HepG2 (cell line): ENCODE measurements around the gene ADGRV1. TPM values are rescaled to one million over a fixed set of nuclear protein-coding genes. Genes with fewer than 3 reads are reported as not detected.
A peak's percentile ranks its signal among the peaks of the same experiment; 100 is the strongest.

Source experiments
- ARNT2 ChIP-seq: sonication (generic); formaldehyde crosslinking; IDR thresholded peaks from 2 replicates; pipeline ENCODE4 v1.8.0; 2022; ENCODE audit warnings: mild to moderate bottlenecking, low read depth, missing genetic modification reagents, moderate library complexity
- GATAD1 ChIP-seq: IDR thresholded peaks from 2 replicates; pipeline ENCODE4 v1.6.1; 2016; ENCODE audit warnings: missing genetic modification reagents, missing compliant biosample characterization
- GATAD2A ChIP-seq: IDR thresholded peaks from 2 replicates; pipeline ENCODE4 v1.6.1; 2016
- KDM6A ChIP-seq: IDR thresholded peaks from 2 replicates; pipeline ENCODE4 v1.6.1; 2016; ENCODE audit warnings: low read depth
- PCBP1 ChIP-seq: fragments of 200-400 bp; formaldehyde crosslinking; IDR thresholded peaks from 2 replicates; pipeline ENCODE4 v1.6.1; 2017; ENCODE audit warnings: mild to moderate bottlenecking, low read depth, low read length, borderline replicate concordance
- PHF5A ChIP-seq: IDR thresholded peaks from one replicate; pipeline ENCODE4 v1.6.1; 2018; ENCODE audit warnings: low read depth, missing genetic modification reagents; ENCODE audit not compliant: unreplicated experiment
- REPIN1 ChIP-seq: sonication (generic); formaldehyde crosslinking; IDR thresholded peaks from 2 replicates; pipeline ENCODE4 v1.8.0; 2022; ENCODE audit warnings: missing genetic modification reagents, low read depth, mild to moderate bottlenecking, borderline replicate concordance
- SIX1 ChIP-seq: sonication (generic); formaldehyde crosslinking; IDR thresholded peaks from 2 replicates; pipeline ENCODE4 v1.4.0; 2020; ENCODE audit warnings: missing genetic modification reagents, borderline replicate concordance
- SMC3 ChIP-seq: IDR thresholded peaks from 2 replicates; pipeline ENCODE4 v1.6.1; 2011; ENCODE audit warnings: low read length, improper control_type of control experiment
- STAG1 ChIP-seq: sonication (generic); formaldehyde crosslinking; IDR thresholded peaks from 2 replicates; pipeline ENCODE4 v1.4.0; 2020; ENCODE audit warnings: missing genetic modification reagents
- TBX2 ChIP-seq: sonication (generic); formaldehyde crosslinking; IDR thresholded peaks from 2 replicates; pipeline ENCODE4 v1.5.0; 2020; ENCODE audit warnings: missing genetic modification reagents, mild to moderate bottlenecking, borderline replicate concordance
- TEAD2 ChIP-seq: sonication (generic); formaldehyde crosslinking; IDR thresholded peaks from 2 replicates; pipeline ENCODE4 v1.9.0; 2021; ENCODE audit warnings: missing genetic modification reagents
- THAP11 ChIP-seq: IDR thresholded peaks from 2 replicates; pipeline ENCODE4 v1.6.1; 2016; ENCODE audit warnings: missing biosample characterization, missing genetic modification reagents
- TRIM24 ChIP-seq: sonication (generic); formaldehyde crosslinking; IDR thresholded peaks from 2 replicates; pipeline ENCODE4 v1.8.0; 2022; ENCODE audit warnings: mild to moderate bottlenecking, missing genetic modification reagents
- U2AF1 ChIP-seq: fragments of 200-400 bp; formaldehyde crosslinking; optimal IDR thresholded peaks from 2 replicates; pipeline ENCODE3; 2017; ENCODE audit warnings: mild to moderate bottlenecking, low read depth, low read length
- ZMYM2 ChIP-seq: sonication (generic); formaldehyde crosslinking; IDR thresholded peaks from 2 replicates; pipeline ENCODE4 v1.8.0; 2022; ENCODE audit warnings: mild to moderate bottlenecking, missing genetic modification reagents
- ZNF33B ChIP-seq: sonication (generic); formaldehyde crosslinking; IDR thresholded peaks from 2 replicates; pipeline ENCODE4 v1.5.1; 2020; ENCODE audit warnings: mild to moderate bottlenecking, missing genetic modification reagents
- ZNF430 ChIP-seq: sonication (generic); formaldehyde crosslinking; IDR thresholded peaks from 2 replicates; pipeline ENCODE4 v1.9.0; 2021; ENCODE audit warnings: mild to moderate bottlenecking, missing genetic modification reagents
- ZNF432 ChIP-seq: sonication (generic); formaldehyde crosslinking; IDR thresholded peaks from 2 replicates; pipeline ENCODE4 v1.5.0; 2020; ENCODE audit warnings: missing genetic modification reagents, mild to moderate bottlenecking, borderline replicate concordance
- ZNF496 ChIP-seq: sonication (generic); formaldehyde crosslinking; IDR thresholded peaks from 2 replicates; pipeline ENCODE4 v1.8.1; 2023; ENCODE audit warnings: mild to moderate bottlenecking, moderate library complexity, missing genetic modification reagents; ENCODE audit not compliant: insufficient replicate concordance
- ZNF652 ChIP-seq: IDR thresholded peaks from 2 replicates; pipeline ENCODE4 v1.6.1; 2016; ENCODE audit warnings: low read depth, borderline replicate concordance
- ZNF720 ChIP-seq: sonication (generic); formaldehyde crosslinking; IDR thresholded peaks from 2 replicates; pipeline ENCODE4 v1.4.0; 2020; ENCODE audit warnings: missing genetic modification reagents
- ZNF747 ChIP-seq: sonication (generic); formaldehyde crosslinking; IDR thresholded peaks from 2 replicates; pipeline ENCODE4 v1.8.1; 2023; ENCODE audit warnings: missing genetic modification reagents, mild to moderate bottlenecking, borderline replicate concordance
- ZNF749 ChIP-seq: sonication (generic); formaldehyde crosslinking; IDR thresholded peaks from 2 replicates; pipeline ENCODE4 v1.8.0; 2022; ENCODE audit warnings: mild to moderate bottlenecking, missing genetic modification reagents, moderate library complexity, borderline replicate concordance
- ZNF75D ChIP-seq: sonication (generic); formaldehyde crosslinking; IDR thresholded peaks from 2 replicates; pipeline ENCODE4 v1.8.1; 2023; ENCODE audit warnings: missing genetic modification reagents, mild to moderate bottlenecking, borderline replicate concordance
- polyA plus RNA-seq, 8 experiments: library from polyadenylated mRNA; depleted of rRNA in 3 of 8; stranded (reverse) in 7 of 8; unstranded in 1 of 8; fragments of >200 nt; fragmentation: Illumina TruSeq in 4 of 8; extraction: Trizol in 4 of 8; gene quantifications; 2 replicates each; pipeline versions ENCODE4 v1.2.1 to v1.2.3, GENCODE V29; 2011 to 2016; ENCODE audit warnings: low read depth in 4 of 8, missing spikeins in 1 of 8, mixed read lengths in 1 of 8; ENCODE audit not compliant: insufficient read depth in 1 of 8
- total RNA-seq, 5 experiments: library from RNA; depleted of rRNA; stranded (reverse); fragments of >200 nt; fragmentation: Illumina TruSeq; extraction: Trizol; gene quantifications; 2 replicates each; pipeline ENCODE4 v1.2.3, GENCODE V29; 2016; ENCODE audit warnings: low read depth in 1 of 5
- TF ChIP-seq, protein P1 (sequence below): sonication (generic); formaldehyde crosslinking; IDR thresholded peaks from 2 replicates; pipeline ENCODE4 v1.5.1; 2020; ENCODE audit warnings: missing genetic modification reagents, mild to moderate bottlenecking, borderline replicate concordance
- TF ChIP-seq, protein P2 (sequence below): sonication (generic); formaldehyde crosslinking; IDR thresholded peaks from 2 replicates; pipeline ENCODE4 v1.8.1; 2023; ENCODE audit warnings: mild to moderate bottlenecking, moderate library complexity, missing genetic modification reagents
- TF ChIP-seq, protein P3 (sequence below): sonication (generic); formaldehyde crosslinking; IDR thresholded peaks from 2 replicates; pipeline ENCODE4 v1.4.0; 2020; ENCODE audit warnings: missing genetic modification reagents
- TF ChIP-seq, protein P4 (sequence below): IDR thresholded peaks from 2 replicates; pipeline ENCODE4 v1.6.1; 2012; ENCODE audit warnings: inconsistent platforms

The ADGRV1 gene
- total and polyA plus RNA-seq, 2 of the 13 experiments (the other 11 are each of a cell fraction or from before 2014, with no cell fraction given), result 1.7 to 3.9 TPM

DNA sequence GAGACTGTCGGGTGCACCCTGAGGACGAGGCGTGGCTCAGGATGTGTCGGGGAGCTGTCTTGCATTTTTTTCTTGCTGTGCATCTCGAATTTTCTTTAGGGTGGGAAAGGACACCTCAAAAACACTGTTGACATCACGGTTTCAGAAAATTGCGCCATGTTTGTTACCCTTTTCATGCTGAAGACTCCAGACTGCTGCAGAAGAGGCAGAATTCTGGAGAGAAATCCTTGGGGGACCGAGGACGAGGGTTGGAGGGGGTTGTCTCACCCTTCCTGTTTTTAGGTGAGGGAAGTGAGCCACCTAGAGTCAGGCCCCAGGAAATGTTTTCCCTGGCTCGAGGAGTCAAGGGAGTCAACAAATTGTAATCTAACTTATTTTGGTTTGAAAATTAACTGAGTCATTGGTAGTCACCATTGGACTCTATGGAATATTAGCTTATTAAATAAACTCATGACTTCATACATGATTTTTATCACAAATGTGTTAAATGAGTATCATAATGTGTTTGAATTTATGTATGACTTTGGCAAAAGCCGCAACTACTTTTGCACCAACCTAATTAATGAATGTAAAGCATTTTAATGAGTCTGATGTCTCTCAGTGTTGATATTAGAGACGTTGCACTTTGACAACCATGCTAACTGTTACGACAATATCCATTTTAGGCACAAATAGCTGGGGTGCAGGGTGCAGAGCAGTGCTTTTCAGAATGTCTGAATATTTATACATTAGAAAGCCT, 28.5 kb upstream of the ADGRV1 start (continued):
- TF ChIP-seq, protein P1, sequence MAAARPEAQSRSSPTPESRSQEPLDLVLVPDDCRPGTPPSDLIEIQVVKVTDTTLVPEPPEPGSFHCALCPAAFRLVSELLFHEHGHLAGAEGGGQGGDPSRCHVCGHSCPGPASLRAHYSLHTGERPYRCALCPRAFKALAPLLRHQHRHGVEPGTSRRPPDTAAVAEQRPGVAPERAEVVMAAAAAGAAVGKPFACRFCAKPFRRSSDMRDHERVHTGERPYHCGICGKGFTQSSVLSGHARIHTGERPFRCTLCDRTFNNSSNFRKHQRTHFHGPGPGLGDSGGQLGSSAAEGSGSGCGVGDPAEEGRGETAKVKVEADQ (CRISPR knock-in tag), result 0 out of 2 replicates have a peak, but pooled peaks have one; percentile 7
- TF ChIP-seq ZNF75D (no peak), TEAD2 (CRISPR knock-in tag) (no peak), GATAD1 (no peak), ZNF430 (CRISPR knock-in tag) (no peak), THAP11 (no peak), ZMYM2 (CRISPR knock-in tag) (0 out of 2 replicates have a peak, but pooled peaks have one; percentile 9), KDM6A (CRISPR knock-in tag) (0 out of 2 replicates have a peak, but pooled peaks have one; percentile 9), ZNF747 (CRISPR knock-in tag) (0 out of 2 replicates have a peak, but pooled peaks have one; percentile 23), ZNF749 (CRISPR knock-in tag) (no peak), U2AF1 (peak; percentile 4), TRIM24 (no peak), ZNF33B (CRISPR knock-in tag) (no peak; the same call in 1 of the 2 replicates), ZNF720 (CRISPR knock-in tag) (no peak), ZNF496 (CRISPR knock-in tag) (no peak), TBX2 (CRISPR knock-in tag) (no peak), STAG1 (CRISPR knock-in tag) (peak; percentile 71), PHF5A (CRISPR knock-in tag) (no peak), ZNF432 (CRISPR knock-in tag) (no peak), SIX1 (no peak), REPIN1 (no peak), ZNF652 (CRISPR knock-in tag) (no peak), PCBP1 (no peak), ARNT2 (CRISPR knock-in tag) (no peak), SMC3 (peak; percentile 68; the same call in 1 of the 2 replicates), GATAD2A (CRISPR knock-in tag) (no peak)
- TF ChIP-seq, protein P2, sequence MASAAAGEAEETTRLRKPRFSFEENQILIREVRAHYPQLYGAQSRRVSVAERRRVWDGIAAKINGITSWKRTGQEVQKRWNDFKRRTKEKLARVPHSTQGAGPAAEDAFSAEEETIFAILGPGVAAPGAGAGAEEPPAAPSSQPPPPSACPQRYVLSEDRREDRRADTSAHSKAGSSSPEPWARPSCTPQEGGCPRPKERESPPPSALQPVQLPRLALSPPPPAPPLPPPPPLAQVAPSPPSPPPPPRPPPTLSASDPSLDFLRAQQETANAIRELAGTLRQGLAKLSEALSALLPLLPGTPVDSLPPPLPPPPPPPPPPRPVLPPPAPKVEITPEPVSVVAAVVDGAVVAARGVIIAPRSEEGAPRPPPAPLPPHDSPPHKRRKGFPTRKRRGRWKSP (CRISPR knock-in tag), result peak; percentile 53; the same call in 1 of the 2 replicates
- TF ChIP-seq, protein P3, sequence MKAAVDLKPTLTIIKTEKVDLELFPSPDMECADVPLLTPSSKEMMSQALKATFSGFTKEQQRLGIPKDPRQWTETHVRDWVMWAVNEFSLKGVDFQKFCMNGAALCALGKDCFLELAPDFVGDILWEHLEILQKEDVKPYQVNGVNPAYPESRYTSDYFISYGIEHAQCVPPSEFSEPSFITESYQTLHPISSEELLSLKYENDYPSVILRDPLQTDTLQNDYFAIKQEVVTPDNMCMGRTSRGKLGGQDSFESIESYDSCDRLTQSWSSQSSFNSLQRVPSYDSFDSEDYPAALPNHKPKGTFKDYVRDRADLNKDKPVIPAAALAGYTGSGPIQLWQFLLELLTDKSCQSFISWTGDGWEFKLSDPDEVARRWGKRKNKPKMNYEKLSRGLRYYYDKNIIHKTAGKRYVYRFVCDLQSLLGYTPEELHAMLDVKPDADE, result no peak
- TF ChIP-seq, protein P4, sequence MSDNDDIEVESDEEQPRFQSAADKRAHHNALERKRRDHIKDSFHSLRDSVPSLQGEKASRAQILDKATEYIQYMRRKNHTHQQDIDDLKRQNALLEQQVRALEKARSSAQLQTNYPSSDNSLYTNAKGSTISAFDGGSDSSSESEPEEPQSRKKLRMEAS, result 0 out of 2 replicates have a peak, but pooled peaks have one; percentile 3
